Upper lobe of left lung (tissue), 6 donors: Measurements from ENCODE around the gene SVIL. TPM values are rescaled to one million over a fixed set of nuclear protein-coding genes. Genes with fewer than 3 reads are reported as not detected.
"Not testable (repeated sequence)": the region's sequence is repeated elsewhere in the genome, so short reads cannot be mapped to it uniquely, and the experiment has no call there.

Experiments used
- ATAC-seq, 2 donors: fragments of 200-7000 bp; cut with Tn5 transposase; one replicate each; pipeline ENCODE4 v1.9.1; 2022; ENCODE audit warnings: mild to moderate bottlenecking in 2 of 2, moderate library complexity in 2 of 2; ENCODE audit not compliant: low FRiP score in 2 of 2
- DNase-seq, 2 donors: peaks; one replicate each; pipeline ENCODE4 v3.0.0-alpha.2; 2019 to 2020
- H3K27ac ChIP-seq, 4 donors: fragments of 200-600 bp; sonication (generic); one replicate each; pipeline ENCODE4 v1.5.1; 2016 to 2019
- H3K27me3 ChIP-seq, 4 donors: fragments of 200-600 bp; sonication (generic); one replicate each; pipeline ENCODE4 v1.5.1; 2017 to 2019
- H3K36me3 ChIP-seq, 4 donors: fragments of 200-600 bp; sonication (generic); one replicate each; pipeline ENCODE4 v1.5.1; 2016 to 2019
- H3K4me1 ChIP-seq, 4 donors: fragments of 200-600 bp; sonication (generic); one replicate each; pipeline ENCODE4 v1.5.1; 2018 to 2019
- H3K4me3 ChIP-seq, 4 donors: fragments of 200-600 bp; sonication (generic); one replicate each; pipeline ENCODE4 v1.5.1; 2017 to 2019; ENCODE audit warnings: mild to moderate bottlenecking in 2 of 4, moderate library complexity in 1 of 4
- H3K9me3 ChIP-seq, 4 donors: fragments of 200-600 bp; sonication (generic); one replicate each; pipeline ENCODE4 v1.5.1; 2018 to 2019
- EP300 ChIP-seq, 4 donors: sonication (generic); formaldehyde crosslinking; IDR thresholded peaks; one replicate each; pipeline ENCODE4 v1.5.1; 2017; ENCODE audit warnings: antibody characterized with exemption in 4 of 4, control low read depth in 2 of 4
- POLR2A ChIP-seq, 4 donors: fragments of 450-650 bp; IDR thresholded peaks; one replicate each; pipeline ENCODE4 v1.5.1; 2016 to 2017; ENCODE audit warnings: antibody characterized with exemption in 4 of 4, mild to moderate bottlenecking in 2 of 4
- POLR2AphosphoS5 ChIP-seq, 2 donors: sonication (generic); formaldehyde crosslinking; IDR thresholded peaks; one replicate each; pipeline ENCODE4 v1.5.1; 2017; ENCODE audit warnings: antibody characterized with exemption in 2 of 2
- WGBS, 2 donors: methylation state at CpG; one replicate each; pipeline ENCODE4 v1.1.5; 2017 to 2018; 5-methylcytosine and 5-hydroxymethylcytosine counted together
- total RNA-seq, 6 donors: library from RNA; depleted of rRNA in 4 of 6; stranded (reverse); fragments of >200 nt in 4 of 6; gene quantifications; one replicate each; pipeline versions ENCODE4 v1.1.0 to v1.2.1, GENCODE V29; 2016 to 2021
- TF ChIP-seq, protein P1 (sequence below), 6 experiments: fragments of 450-650 bp in 4 of 6; fragments of 200-600 bp in 2 of 6; sonication (generic) in 2 of 6; IDR thresholded peaks; one replicate each; pipeline ENCODE4 v1.5.1; 2016 to 2019; ENCODE audit warnings: antibody characterized with exemption in 6 of 6
- donor health status: DM: no; HTN: no; CAD: no; lungs with moderate emphysema.
- donor health status: DM: no; HTN: yes; CAD: no; lungs with severe emphysema.

SVIL gene
- total RNA-seq, 6 donors from 2014 or later, result 65.5 to 137 (median 105) TPM

- Histone ChIP-seq H3K4me1 (peaks cover 0 to 5% (median 3%) of the 10 kb centered on the region in 4 donors), H3K36me3 (no peaks in the 10 kb centered on the region), H3K4me3 (no peak overlapping the region), H3K9me3 (no peaks in the 10 kb centered on the region), H3K27me3 (no peaks in the 10 kb centered on the region), H3K27ac (no peak overlapping the region)
- TF ChIP-seq EP300 (IDR thresholded peaks at IDR 0.05), result no peak
- TF ChIP-seq POLR2AphosphoS5 (IDR thresholded peaks at IDR 0.05), result no peak
- no peak for TF ChIP-seq POLR2A (IDR thresholded peaks at IDR 0.05)
- TF ChIP-seq, protein P1, sequence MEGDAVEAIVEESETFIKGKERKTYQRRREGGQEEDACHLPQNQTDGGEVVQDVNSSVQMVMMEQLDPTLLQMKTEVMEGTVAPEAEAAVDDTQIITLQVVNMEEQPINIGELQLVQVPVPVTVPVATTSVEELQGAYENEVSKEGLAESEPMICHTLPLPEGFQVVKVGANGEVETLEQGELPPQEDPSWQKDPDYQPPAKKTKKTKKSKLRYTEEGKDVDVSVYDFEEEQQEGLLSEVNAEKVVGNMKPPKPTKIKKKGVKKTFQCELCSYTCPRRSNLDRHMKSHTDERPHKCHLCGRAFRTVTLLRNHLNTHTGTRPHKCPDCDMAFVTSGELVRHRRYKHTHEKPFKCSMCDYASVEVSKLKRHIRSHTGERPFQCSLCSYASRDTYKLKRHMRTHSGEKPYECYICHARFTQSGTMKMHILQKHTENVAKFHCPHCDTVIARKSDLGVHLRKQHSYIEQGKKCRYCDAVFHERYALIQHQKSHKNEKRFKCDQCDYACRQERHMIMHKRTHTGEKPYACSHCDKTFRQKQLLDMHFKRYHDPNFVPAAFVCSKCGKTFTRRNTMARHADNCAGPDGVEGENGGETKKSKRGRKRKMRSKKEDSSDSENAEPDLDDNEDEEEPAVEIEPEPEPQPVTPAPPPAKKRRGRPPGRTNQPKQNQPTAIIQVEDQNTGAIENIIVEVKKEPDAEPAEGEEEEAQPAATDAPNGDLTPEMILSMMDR (IDR thresholded peaks at IDR 0.05), result no peak
- 97 to 98% methylated on average over 8 to 10 of the region's 10 CpGs for WGBS, 2 donors
- DNase-seq (no peak), ATAC-seq (no peak)
These were observed 39.0 kb downstream of the SVIL start for GRCh38 chr10:29595636-29596225.

GRCh38 chr10:29595146-29595545 lies 39.6 kb downstream of the SVIL start:
- H3K4me1 ChIP-seq, result peaks cover 5 to 11% (median 9%) of the 10 kb centered on the region in 4 donors
- 90 to 93% methylated on average over 7 to 8 of the region's 8 CpGs for WGBS, 2 donors
- no peak for TF ChIP-seq EP300 (IDR thresholded peaks at IDR 0.05)
- TF ChIP-seq POLR2AphosphoS5 (IDR thresholded peaks at IDR 0.05), result no peak
- no peak for TF ChIP-seq POLR2A (IDR thresholded peaks at IDR 0.05)
- H3K4me3 ChIP-seq, result no peak overlapping the region
- DNase-seq (no peak), ATAC-seq (no peak)
- H3K9me3 ChIP-seq, result no peaks in the 10 kb centered on the region
- H3K27me3 ChIP-seq, result no peaks in the 10 kb centered on the region
- no peak overlapping the region for H3K27ac ChIP-seq
- H3K36me3 ChIP-seq, result no peaks in the 10 kb centered on the region

- peaks cover 15 to 20% (median 18%) of the 10 kb centered on the region in 4 donors for H3K4me1 ChIP-seq
- H3K27me3 ChIP-seq, result no peaks in the 10 kb centered on the region
- ATAC-seq (no peak), DNase-seq (no peak)
- H3K4me3 ChIP-seq, result no peak overlapping the region
- H3K36me3 ChIP-seq, result no peaks in the 10 kb centered on the region
- WGBS, 2 donors, result 88 to 92% methylated on average over 3 to 4 of the region's 4 CpGs
- H3K9me3 ChIP-seq, result no peaks in the 10 kb centered on the region
- no peak overlapping the region for H3K27ac ChIP-seq
- no peak for TF ChIP-seq POLR2A (IDR thresholded peaks at IDR 0.05)
- TF ChIP-seq, protein P1 (IDR thresholded peaks at IDR 0.05), result no peak
- no peak for TF ChIP-seq POLR2AphosphoS5 (IDR thresholded peaks at IDR 0.05)
- TF ChIP-seq EP300 (IDR thresholded peaks at IDR 0.05), result no peak
These were observed 43.2 kb downstream of the SVIL start for GRCh38 chr10:29591651-29591968.

- ATAC-seq (no peak), DNase-seq (no peak)
- no peaks in the 10 kb centered on the region for H3K36me3 ChIP-seq
- no peaks in the 10 kb centered on the region for H3K9me3 ChIP-seq
- no peak overlapping the region for H3K4me3 ChIP-seq
- no peaks in the 10 kb centered on the region for H3K27me3 ChIP-seq
- TF ChIP-seq, protein P1 (IDR thresholded peaks at IDR 0.05), result peak in 1 of 6 experiments; percentile 12
- no peak for TF ChIP-seq POLR2AphosphoS5 (IDR thresholded peaks at IDR 0.05)
- TF ChIP-seq EP300 (IDR thresholded peaks at IDR 0.05), result no peak
- peaks cover 15 to 20% (median 18%) of the 10 kb centered on the region in 4 donors for H3K4me1 ChIP-seq
- H3K27ac ChIP-seq, result peak overlapping the region in 1 of 4 donors; percentile 70
- WGBS, 2 donors, result 70 to 79% methylated on average over 2 of the region's 2 CpGs
These were observed 43.7 kb downstream of the SVIL start for GRCh38 chr10:29590915-29591650.

GRCh38 chr10:29588629-29589421 lies 45.9 kb downstream of the SVIL start:
- Histone ChIP-seq H3K4me3 (no peak overlapping the region), H3K36me3 (no peaks in the 10 kb centered on the region), H3K4me1 (peaks cover 15 to 20% (median 18%) of the 10 kb centered on the region in 4 donors), H3K27me3 (no peaks in the 10 kb centered on the region), H3K9me3 (no peaks in the 10 kb centered on the region), H3K27ac (peak overlapping the region in 1 of 4 donors; percentile 70)
- DNase-seq (no peak), ATAC-seq (peak in 1 of 2 donors; percentile 14)
- no peak for TF ChIP-seq POLR2A (IDR thresholded peaks at IDR 0.05)
- TF ChIP-seq, protein P1 (IDR thresholded peaks at IDR 0.05), result no peak
- no peak for TF ChIP-seq EP300 (IDR thresholded peaks at IDR 0.05)
- no peak for TF ChIP-seq POLR2AphosphoS5 (IDR thresholded peaks at IDR 0.05)
- WGBS, 2 donors, result 63 to 73% methylated on average over 14 of the region's 14 CpGs

DNA sequence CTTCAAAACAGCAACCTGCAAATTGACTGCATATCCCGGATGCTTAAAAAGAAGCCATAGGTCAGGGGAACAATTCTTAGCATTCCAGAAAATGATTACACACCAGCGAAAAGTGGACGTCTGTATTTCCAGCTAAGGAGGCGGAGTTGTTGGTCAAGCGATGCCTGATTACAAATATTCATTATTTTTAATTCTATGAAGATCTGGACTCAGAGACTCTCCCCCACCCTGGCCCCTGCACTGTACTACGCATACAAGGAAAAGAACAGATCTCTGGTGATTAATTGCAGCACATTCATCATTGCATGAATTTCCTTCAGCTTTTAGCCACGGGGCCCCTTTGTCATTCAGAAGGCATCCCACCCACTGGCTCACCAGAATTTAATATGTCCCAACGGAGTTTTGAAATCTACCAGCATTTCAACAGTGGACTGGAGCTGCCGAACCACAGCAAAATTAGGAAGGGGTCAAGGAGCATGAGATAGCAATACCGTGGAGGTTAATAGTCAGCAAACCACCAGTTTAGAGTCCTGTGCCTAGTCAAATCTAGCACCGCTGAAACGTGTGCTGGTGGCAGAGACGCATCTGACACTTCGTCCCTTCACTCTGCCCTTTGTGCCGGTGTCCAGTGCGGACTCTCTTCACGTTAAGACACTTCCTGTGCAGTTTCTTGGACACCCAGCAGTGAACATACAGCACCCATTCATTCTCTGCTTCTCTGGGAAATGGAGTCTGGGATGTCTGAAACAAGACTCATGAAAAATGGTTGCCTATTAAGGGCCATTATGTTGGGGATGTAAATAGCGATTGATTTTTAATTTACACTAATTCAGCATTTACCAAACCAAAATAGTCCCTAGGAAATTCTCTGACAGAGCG lies 46.8 kb downstream of the SVIL start:
- H3K27ac ChIP-seq, result peak overlapping the region in 1 of 4 donors; percentile 48

More for the DNA sequence above, 46.8 kb downstream of the SVIL start:
- H3K9me3 ChIP-seq, H3K4me3 ChIP-seq, H3K36me3 ChIP-seq, DNase-seq, H3K27me3 ChIP-seq: not testable (repeated sequence)
- ATAC-seq, result peak in 1 of 2 donors; percentile 31
- WGBS, 2 donors, result 63 to 64% methylated on average over 12 to 13 of the region's 19 CpGs
- H3K4me1 ChIP-seq, result peaks cover 15 to 20% (median 18%) of the 10 kb centered on the region in 4 donors
